GM19099 (cell line): Measurements from ENCODE around the gene ZNF709.

Experiments used
- POLR2A ChIP-seq: IDR thresholded peaks from 3 replicates; pipeline ENCODE4 v1.6.1; 2011; ENCODE audit warnings: low read depth; ENCODE audit not compliant: insufficient read length; ENCODE audit errors: extremely low read depth

The ZNF709 gene

DNA sequence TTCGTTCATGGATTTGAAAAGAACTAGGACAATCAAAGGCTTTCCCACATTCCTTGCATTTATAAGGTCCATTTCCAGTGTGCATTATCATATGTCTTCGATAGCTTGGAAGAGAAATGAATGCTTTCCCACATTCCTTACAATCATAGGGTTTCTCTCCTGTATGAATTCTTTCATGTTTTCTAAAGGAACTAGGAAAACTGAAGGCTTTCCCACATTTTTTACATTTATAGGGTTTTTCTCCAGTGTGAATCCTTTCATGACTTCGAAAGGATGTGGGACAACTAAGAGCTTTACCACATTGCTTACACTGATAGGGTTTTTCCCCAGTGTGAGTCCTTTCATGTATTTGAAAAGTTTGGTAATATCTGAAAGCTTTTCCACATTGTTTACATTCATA, 19.8 kb downstream of the ZNF709 start:
- TF ChIP-seq POLR2A, result no peak

DNA sequence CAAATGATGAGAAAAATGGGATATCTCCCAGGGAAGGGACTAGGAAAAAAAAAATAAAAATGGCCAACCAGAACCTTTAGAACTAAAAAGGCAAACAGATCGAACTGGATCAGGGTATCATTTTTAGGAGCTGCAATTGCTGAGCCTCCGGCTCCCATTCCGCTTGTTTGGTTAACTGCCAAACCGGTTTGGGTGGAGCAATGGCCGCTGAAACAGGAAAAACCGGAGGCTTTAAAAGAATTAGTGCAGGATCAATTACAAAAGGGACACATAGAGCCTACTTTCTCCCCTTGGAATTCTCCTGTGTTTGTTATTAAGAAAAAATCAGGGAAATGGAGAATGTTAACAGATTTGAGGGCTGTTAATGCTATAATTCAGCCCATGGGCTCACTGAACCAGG, 31.1 kb downstream of the ZNF709 start:
- no peak for TF ChIP-seq POLR2A

DNA sequence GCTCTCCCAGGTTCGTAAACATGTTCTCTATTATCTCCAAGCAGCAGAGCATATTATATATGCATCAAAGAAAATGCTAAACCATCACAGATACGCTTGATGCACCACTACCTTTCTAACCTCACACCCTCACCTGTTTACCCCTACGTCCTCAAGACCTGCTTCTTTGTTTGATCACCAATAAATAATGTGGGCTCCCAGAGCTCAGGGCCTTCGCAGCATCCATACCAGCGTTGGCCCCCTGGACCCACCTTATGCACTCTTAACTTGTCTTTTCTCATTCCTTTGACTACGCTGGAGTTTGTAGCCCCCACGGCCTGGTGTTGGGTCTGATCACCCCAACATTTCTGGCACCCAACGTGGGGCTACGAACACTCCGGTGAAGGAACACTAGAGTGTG, 33.8 kb downstream of the ZNF709 start:
- TF ChIP-seq POLR2A, result no peak

GRCh38 chr19:12448808-12449207, 35.8 kb downstream of the ZNF709 start:
- TF ChIP-seq POLR2A, result no peak

DNA sequence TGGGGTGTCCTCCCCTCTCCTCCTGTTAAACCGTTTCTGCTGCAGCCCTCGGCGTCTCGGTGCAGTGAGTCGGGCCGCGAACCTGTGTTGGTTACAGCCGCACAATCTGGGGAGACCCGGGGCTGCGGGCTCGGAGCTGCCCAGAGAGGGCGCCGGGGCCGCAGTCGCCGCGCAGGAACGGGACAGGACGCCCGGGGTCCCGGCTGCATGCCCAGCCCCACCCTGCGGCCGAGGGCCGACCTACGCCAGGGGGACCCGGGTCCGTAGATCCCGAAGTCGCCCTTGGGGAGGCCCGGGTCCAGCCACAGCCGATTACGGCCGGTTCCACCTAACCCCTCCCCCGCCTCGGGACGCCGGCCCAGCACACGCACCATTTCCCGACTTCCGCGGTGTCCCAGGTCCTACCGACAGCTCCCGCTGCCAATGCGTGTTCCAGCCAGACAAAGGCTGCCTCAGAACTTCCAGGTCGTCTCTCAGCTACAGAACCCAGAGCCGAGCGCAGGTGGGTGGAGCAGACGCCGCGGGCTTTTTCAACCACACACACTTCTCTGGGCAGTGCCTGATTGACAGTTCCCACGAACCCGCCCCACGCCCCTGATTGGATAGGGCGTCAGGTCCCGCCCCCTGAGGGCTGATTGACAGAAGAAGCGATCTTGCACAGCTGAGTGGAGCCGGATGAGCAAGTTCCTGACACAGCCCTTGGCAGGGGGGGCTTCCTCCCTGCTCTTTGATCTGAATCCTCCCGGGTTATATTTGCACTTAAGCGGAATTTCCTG, 43.9 kb downstream of the ZNF709 start, which contains the start of gene ZNF443:
TSS of gene ZNF443 (minus strand) at position 481 of the 776 bp plus-strand sequence. CDS start at position 374, 107 bp downstream.
- TF ChIP-seq POLR2A, result peak; percentile 69

DNA sequence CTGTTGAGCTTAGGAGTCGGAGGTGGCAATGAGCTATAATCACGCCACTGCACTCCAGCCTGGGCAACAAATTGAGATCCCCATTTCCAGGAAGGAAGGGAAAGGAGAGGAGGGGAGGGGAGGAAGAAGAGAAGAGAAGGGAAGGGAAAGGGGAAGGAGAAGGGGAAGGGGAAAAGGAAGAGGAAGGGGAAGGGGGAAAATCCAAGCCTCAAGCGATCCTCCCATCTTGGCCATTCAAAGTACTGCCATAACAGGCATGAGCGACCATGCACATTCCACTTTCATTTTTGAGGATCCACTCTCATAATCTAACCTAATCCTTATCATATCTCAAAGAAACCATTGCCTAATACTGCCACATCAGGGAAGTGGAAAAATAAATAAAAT, 58.7 kb downstream of the ZNF709 start:
- no peak for TF ChIP-seq POLR2A

- TF ChIP-seq POLR2A, result no peak
Measured at GRCh38 chr19:12425236-12425887, 59.3 kb downstream of the ZNF709 start.

DNA sequence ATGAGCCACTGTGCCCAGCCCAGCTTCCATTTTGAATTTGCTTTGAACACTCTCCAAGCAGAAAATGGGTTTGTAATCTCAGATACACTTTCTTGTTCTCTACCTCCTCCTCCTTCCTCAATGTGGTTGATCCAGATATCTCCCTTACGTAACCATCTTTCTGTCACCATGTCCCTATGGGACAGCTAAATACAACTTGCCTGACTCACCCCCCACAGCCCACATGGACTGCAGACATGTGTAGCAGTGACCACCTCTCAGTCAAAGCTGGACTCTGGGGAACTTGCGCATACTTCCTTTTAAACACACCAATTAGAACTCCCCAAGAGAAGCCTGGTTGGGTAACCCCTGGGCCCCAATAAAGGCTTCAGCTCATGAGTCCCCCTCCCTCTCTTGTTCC, 72.7 kb downstream of the ZNF709 start:
- no peak for TF ChIP-seq POLR2A
